CD4-positive, alpha-beta T cell (primary cell): ENCODE measurements around the gene LRRC49. TPM values are rescaled to one million over a fixed set of nuclear protein-coding genes. Genes with fewer than 3 reads are reported as not detected.
"Not testable (repeated sequence)": the region's sequence is repeated elsewhere in the genome, so short reads cannot be mapped to it uniquely, and the experiment has no call there.

Source experiments
- ATAC-seq: fragments of 200-7000 bp; cut with Tn5 transposase; one replicate; pipeline ENCODE4 v1.10.0; 2022; ENCODE audit warnings: mild to moderate bottlenecking; ENCODE audit not compliant: poor library complexity
- CTCF ChIA-PET: fragments of 350-600 bp; sonication (Branson Sonifier 250); formaldehyde crosslinking; loops from one replicate; lab custom pipeline; 2021; ENCODE audit warnings: antibody characterized with exemption, inconsistent platforms; lab: Charles Lee
- POLR2A ChIA-PET: fragments of 350-600 bp; sonication (Branson Sonifier 250); formaldehyde crosslinking; loops from one replicate; lab custom pipeline; 2021; ENCODE audit warnings: antibody characterized with exemption, inconsistent platforms; lab: Charles Lee
- DNase-seq, 14 experiments: peaks; one replicate each; pipeline ENCODE4 v3.0.0-alpha.2; 2013 to 2020; ENCODE audit warnings: mixed read lengths in 2 of 14
- H3K27ac ChIP-seq, 2 donors: one replicate each; pipeline versions ENCODE4 v1.5.1 to v1.7.0; 2013; ENCODE audit warnings: low read length in 2 of 2, low read depth in 1 of 2, mild to moderate bottlenecking in 1 of 2
- H3K27me3 ChIP-seq, 2 experiments: 1 replicate in 1 of 2; 2 replicates in 1 of 2; pipeline versions ENCODE4 v1.6.1 to v1.7.0; 2013; ENCODE audit warnings: low read length in 2 of 2, control low read depth in 1 of 2, mild to moderate bottlenecking in 1 of 2, moderate library complexity in 1 of 2; ENCODE audit not compliant: insufficient read depth in 2 of 2, control insufficient read depth in 1 of 2
- H3K36me3 ChIP-seq: one replicate; pipeline ENCODE4 v1.6.1; 2013; ENCODE audit warnings: low read length, control low read depth; ENCODE audit not compliant: insufficient read depth
- H3K4me1 ChIP-seq: one replicate; pipeline ENCODE4 v1.6.1; 2013; ENCODE audit warnings: low read length, control low read depth; ENCODE audit not compliant: insufficient read depth
- H3K4me3 ChIP-seq: one replicate; pipeline ENCODE4 v1.5.1; 2013; ENCODE audit warnings: mild to moderate bottlenecking, low read length, moderate library complexity
- H3K9me3 ChIP-seq, 2 experiments: 1 replicate in 1 of 2; 2 replicates in 1 of 2; pipeline versions ENCODE4 v1.6.1 to v1.7.0; 2013; ENCODE audit warnings: low read length in 2 of 2, mild to moderate bottlenecking in 2 of 2, control low read depth in 1 of 2, moderate library complexity in 1 of 2; ENCODE audit not compliant: control insufficient read depth in 1 of 2, insufficient read depth in 1 of 2
- H3K27ac Mint-ChIP-seq: one replicate; pipeline ENCODE4 v1.8.0; 2020; ENCODE audit warnings: mixed read lengths
- H3K27me3 Mint-ChIP-seq: one replicate; pipeline ENCODE4 v1.8.0; 2021; ENCODE audit warnings: mixed read lengths
- H3K36me3 Mint-ChIP-seq: one replicate; pipeline ENCODE4 v1.8.0; 2021; ENCODE audit warnings: low read depth, mixed read lengths
- H3K4me1 Mint-ChIP-seq: one replicate; pipeline ENCODE4 v1.8.0; 2021; ENCODE audit warnings: low read depth, mixed read lengths
- H3K4me3 Mint-ChIP-seq: one replicate; pipeline ENCODE4 v1.8.0; 2020; ENCODE audit warnings: mild to moderate bottlenecking, mixed read lengths
- H3K9me3 Mint-ChIP-seq: one replicate; pipeline ENCODE4 v1.8.0; 2020; ENCODE audit warnings: mixed read lengths
- CTCF ChIP-seq: fragments of 200-600 bp; IDR thresholded peaks from one replicate; pipeline ENCODE4 v1.8.0; 2022; ENCODE audit warnings: antibody characterized with exemption, mild to moderate bottlenecking
- intact Hi-C, 2 experiments: fragments of 100-400 bp; cut with DNase I in 1 of 2; cut with micrococcal nuclease in 1 of 2; formaldehyde crosslinking; loops; one replicate each; pipeline versions ENCODE4 v1.15.1 to v1.9.0; 2023 to 2025; cut with DNase I, micrococcal nuclease
- total RNA-seq, 174 experiments: library from RNA in 2 of 174; stranded (reverse) in 2 of 174; gene quantifications; one replicate each; pipeline ENCODE4 v1.2.3 and lab custom pipeline; 2021 to 2026

Gene LRRC49
- total RNA-seq, 2 experiments from 2014 or later, result 0.39 to 0.49 TPM

DNA sequence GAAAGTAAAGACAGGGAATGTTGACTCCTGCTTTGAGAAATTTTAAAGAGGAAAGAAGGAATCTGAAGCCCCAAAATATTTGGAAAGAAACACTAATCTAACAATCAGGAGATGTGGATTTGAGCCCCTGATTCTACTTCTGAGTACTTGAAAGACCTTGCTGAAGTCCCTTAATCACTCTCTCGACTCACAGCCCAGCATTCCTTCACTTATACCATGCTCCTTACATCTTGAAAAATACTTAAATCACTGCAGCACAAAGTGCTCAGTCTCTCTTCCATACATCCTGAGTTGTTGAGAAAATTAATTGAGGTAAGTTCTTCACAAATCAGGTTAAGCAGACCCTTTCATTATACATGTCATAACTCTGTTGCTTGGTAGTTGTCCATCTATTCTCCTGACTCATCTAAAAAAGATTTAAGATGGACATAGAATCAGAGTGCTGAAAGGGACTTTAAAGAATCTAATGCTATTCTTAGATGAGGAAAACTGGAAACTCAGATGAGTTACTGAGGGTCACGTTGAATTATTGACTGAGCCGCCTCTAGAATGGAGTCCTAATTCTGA lies 149.8 kb downstream of the LRRC49 start:
- Histone ChIP-seq H3K4me1 (no peaks in the 10 kb centered on the region), H3K36me3 (no peaks in the 10 kb centered on the region), H3K27ac (no peak overlapping the region), H3K4me3 (no peak overlapping the region), H3K27me3 (peaks cover 0 to 2% of the 10 kb centered on the region in 2 experiments), H3K9me3 (no peaks in the 10 kb centered on the region)
- TF ChIP-seq CTCF, result no peak
- Mint-ChIP-seq H3K27me3 (peaks cover 23% of the 10 kb centered on the region), H3K4me1 (no peaks in the 10 kb centered on the region), H3K27ac (no peak overlapping the region), H3K4me3 (no peak overlapping the region), H3K9me3 (no peaks in the 10 kb centered on the region), H3K36me3 (no peaks in the 10 kb centered on the region)
- CTCF ChIA-PET, result no interaction called here
- intact Hi-C loops, result no loop called here
- POLR2A ChIA-PET, result no interaction called here
- ATAC-seq (no peak), DNase-seq (no peak)

DNA sequence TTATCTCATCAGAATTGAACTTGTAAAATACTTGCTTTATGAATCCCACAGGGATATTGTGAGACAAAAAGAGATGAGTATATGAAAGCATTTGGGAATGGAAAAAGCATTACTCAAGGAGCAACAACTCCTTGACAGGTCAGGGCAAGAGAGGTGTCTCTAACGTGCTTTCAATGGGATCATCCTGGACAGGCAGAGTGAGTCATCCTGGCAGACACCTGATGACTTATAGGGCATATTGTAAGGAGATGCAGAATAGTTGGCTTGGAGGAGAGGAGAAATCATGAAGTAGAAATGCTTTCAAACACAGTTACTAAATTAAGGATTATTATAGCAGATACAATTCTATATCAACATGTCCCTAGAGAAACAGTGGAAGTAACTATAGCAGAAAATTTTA lies 150.7 kb downstream of the LRRC49 start:
- POLR2A ChIA-PET, result no interaction called here
- Histone ChIP-seq H3K9me3 (no peaks in the 10 kb centered on the region), H3K27ac (no peak overlapping the region), H3K27me3 (no peaks in the 10 kb centered on the region), H3K4me1 (no peaks in the 10 kb centered on the region), H3K36me3 (no peaks in the 10 kb centered on the region), H3K4me3 (no peak overlapping the region)
- CTCF ChIA-PET, result no interaction called here
- Mint-ChIP-seq H3K27me3 (peaks cover 20% of the 10 kb centered on the region), H3K27ac (no peak overlapping the region), H3K4me3 (no peak overlapping the region), H3K9me3 (no peaks in the 10 kb centered on the region), H3K36me3 (no peaks in the 10 kb centered on the region), H3K4me1 (no peaks in the 10 kb centered on the region)
- DNase-seq, result no peak
- no peak for ATAC-seq
- intact Hi-C loops, result no loop called here
- TF ChIP-seq CTCF, result no peak

GRCh38 chr15:71044006-71044405 lies 151.4 kb downstream of the LRRC49 start:
- no peaks in the 10 kb centered on the region for H3K36me3 Mint-ChIP-seq
- peaks cover 0 to 3% of the 10 kb centered on the region in 2 experiments for H3K27me3 ChIP-seq
- H3K27ac ChIP-seq, result no peak overlapping the region
- peaks cover 13% of the 10 kb centered on the region for H3K27me3 Mint-ChIP-seq
- no peak for TF ChIP-seq CTCF
- no peak overlapping the region for H3K4me3 ChIP-seq
- no peaks in the 10 kb centered on the region for H3K9me3 Mint-ChIP-seq
- intact Hi-C loops, result no loop called here
- ChIA-PET POLR2A (no interaction called here), CTCF (no interaction called here)
- no peaks in the 10 kb centered on the region for H3K36me3 ChIP-seq
- ATAC-seq (no peak), DNase-seq (no peak)
- H3K4me3 Mint-ChIP-seq, result no peak overlapping the region
- no peaks in the 10 kb centered on the region for H3K9me3 ChIP-seq
- no peak overlapping the region for H3K27ac Mint-ChIP-seq
- H3K4me1 Mint-ChIP-seq, result no peaks in the 10 kb centered on the region
- H3K4me1 ChIP-seq, result no peaks in the 10 kb centered on the region

GRCh38 chr15:71046146-71046545 lies 153.5 kb downstream of the LRRC49 start:
- intact Hi-C loops, DNase-seq, H3K4me1 Mint-ChIP-seq, H3K27me3 ChIP-seq, ATAC-seq, CTCF ChIA-PET, H3K36me3 Mint-ChIP-seq, POLR2A ChIA-PET, H3K9me3 Mint-ChIP-seq, H3K27ac Mint-ChIP-seq, H3K27ac ChIP-seq, H3K36me3 ChIP-seq, H3K4me3 ChIP-seq, H3K4me3 Mint-ChIP-seq, H3K4me1 ChIP-seq, H3K9me3 ChIP-seq: not testable (repeated sequence)
- H3K27me3 Mint-ChIP-seq, result peaks cover 21% of the 10 kb centered on the region
